Upper lobe of left lung (tissue), 6 donors: ENCODE data around the gene PLCB1. TPM values are rescaled to one million over a fixed set of nuclear protein-coding genes. Genes with fewer than 3 reads are reported as not detected.

Source experiments
- ATAC-seq, 2 donors: fragments of 200-7000 bp; cut with Tn5 transposase; one replicate each; pipeline ENCODE4 v1.9.1; 2022; ENCODE audit warnings: mild to moderate bottlenecking in 2 of 2, moderate library complexity in 2 of 2; ENCODE audit not compliant: low FRiP score in 2 of 2
- DNase-seq, 2 donors: peaks; one replicate each; pipeline ENCODE4 v3.0.0-alpha.2; 2019 to 2020
- H3K27ac ChIP-seq, 4 donors: fragments of 200-600 bp; sonication (generic); one replicate each; pipeline ENCODE4 v1.5.1; 2016 to 2019
- H3K27me3 ChIP-seq, 4 donors: fragments of 200-600 bp; sonication (generic); one replicate each; pipeline ENCODE4 v1.5.1; 2017 to 2019
- H3K36me3 ChIP-seq, 4 donors: fragments of 200-600 bp; sonication (generic); one replicate each; pipeline ENCODE4 v1.5.1; 2016 to 2019
- H3K4me1 ChIP-seq, 4 donors: fragments of 200-600 bp; sonication (generic); one replicate each; pipeline ENCODE4 v1.5.1; 2018 to 2019
- H3K4me3 ChIP-seq, 4 donors: fragments of 200-600 bp; sonication (generic); one replicate each; pipeline ENCODE4 v1.5.1; 2017 to 2019; ENCODE audit warnings: mild to moderate bottlenecking in 2 of 4, moderate library complexity in 1 of 4
- H3K9me3 ChIP-seq, 4 donors: fragments of 200-600 bp; sonication (generic); one replicate each; pipeline ENCODE4 v1.5.1; 2018 to 2019
- CTCF ChIP-seq, 6 experiments: fragments of 450-650 bp in 4 of 6; fragments of 200-600 bp in 2 of 6; sonication (generic) in 2 of 6; IDR thresholded peaks; one replicate each; pipeline ENCODE4 v1.5.1; 2016 to 2019; ENCODE audit warnings: antibody characterized with exemption in 6 of 6
- EP300 ChIP-seq, 4 donors: sonication (generic); formaldehyde crosslinking; IDR thresholded peaks; one replicate each; pipeline ENCODE4 v1.5.1; 2017; ENCODE audit warnings: antibody characterized with exemption in 4 of 4, control low read depth in 2 of 4
- POLR2A ChIP-seq, 4 donors: fragments of 450-650 bp; IDR thresholded peaks; one replicate each; pipeline ENCODE4 v1.5.1; 2016 to 2017; ENCODE audit warnings: antibody characterized with exemption in 4 of 4, mild to moderate bottlenecking in 2 of 4
- POLR2AphosphoS5 ChIP-seq, 2 donors: sonication (generic); formaldehyde crosslinking; IDR thresholded peaks; one replicate each; pipeline ENCODE4 v1.5.1; 2017; ENCODE audit warnings: antibody characterized with exemption in 2 of 2
- WGBS, 2 donors: methylation state at CpG; one replicate each; pipeline ENCODE4 v1.1.5; 2017 to 2018; 5-methylcytosine and 5-hydroxymethylcytosine counted together
- total RNA-seq, 6 donors: library from RNA; depleted of rRNA in 4 of 6; stranded (reverse); fragments of >200 nt in 4 of 6; gene quantifications; one replicate each; pipeline versions ENCODE4 v1.1.0 to v1.2.1, GENCODE V29; 2016 to 2021
- donor health status: DM: no; HTN: no; CAD: no; lungs with moderate emphysema.
- donor health status: DM: no; HTN: yes; CAD: no; lungs with severe emphysema.

PLCB1 gene
- total RNA-seq, 6 donors from 2014 or later: 4.8 to 26.2 (median 10.7) TPM

- Histone ChIP-seq H3K36me3 (no peaks in the 10 kb centered on the region), H3K4me1 (no peaks in the 10 kb centered on the region), H3K9me3 (no peaks in the 10 kb centered on the region), H3K27ac (no peak overlapping the region), H3K27me3 (no peaks in the 10 kb centered on the region), H3K4me3 (no peak overlapping the region)
- TF ChIP-seq POLR2AphosphoS5 (IDR thresholded peaks at IDR 0.05): no peak
- no peak for TF ChIP-seq EP300 (IDR thresholded peaks at IDR 0.05)
- TF ChIP-seq POLR2A (IDR thresholded peaks at IDR 0.05): no peak
- 67 to 70% methylated on average over 3 of the region's 3 CpGs for WGBS, 2 donors
- ATAC-seq: no peak
- no peak for DNase-seq
Measured at GRCh38 chr20:8578161-8578865, 446.2 kb downstream of the PLCB1 start.

DNA sequence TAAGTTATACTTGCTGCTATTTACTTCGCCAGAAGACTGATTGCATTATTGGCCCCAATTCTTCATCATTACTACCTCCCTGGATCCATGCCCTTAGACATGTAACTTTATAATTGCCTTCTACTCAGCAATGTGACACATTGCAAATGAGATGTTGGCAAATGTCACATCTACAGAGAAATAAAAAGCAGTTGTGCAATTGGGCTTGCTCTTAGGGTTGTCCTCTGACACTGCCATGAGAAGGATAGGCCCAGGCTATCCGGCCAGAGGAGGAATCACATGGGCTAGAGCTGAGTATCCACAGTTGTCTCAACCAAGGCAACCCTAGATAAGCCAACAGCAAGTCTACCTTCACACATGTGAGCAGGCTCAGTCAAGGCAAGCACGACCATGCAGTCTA, 447.0 kb downstream of the PLCB1 start:
- no peaks in the 10 kb centered on the region for H3K9me3 ChIP-seq
- H3K4me1 ChIP-seq: no peaks in the 10 kb centered on the region
- TF ChIP-seq CTCF (IDR thresholded peaks at IDR 0.05): no peak
- TF ChIP-seq POLR2AphosphoS5 (IDR thresholded peaks at IDR 0.05): no peak
- no peak for TF ChIP-seq EP300 (IDR thresholded peaks at IDR 0.05)
- no peak for TF ChIP-seq POLR2A (IDR thresholded peaks at IDR 0.05)
- DNase-seq: no peak
- ATAC-seq: no peak
- no peak overlapping the region for H3K4me3 ChIP-seq
- no peaks in the 10 kb centered on the region for H3K36me3 ChIP-seq
- H3K27ac ChIP-seq: no peak overlapping the region
- WGBS, 2 donors: 83 to 92% methylated on average over 3 of the region's 3 CpGs
- no peaks in the 10 kb centered on the region for H3K27me3 ChIP-seq

DNA sequence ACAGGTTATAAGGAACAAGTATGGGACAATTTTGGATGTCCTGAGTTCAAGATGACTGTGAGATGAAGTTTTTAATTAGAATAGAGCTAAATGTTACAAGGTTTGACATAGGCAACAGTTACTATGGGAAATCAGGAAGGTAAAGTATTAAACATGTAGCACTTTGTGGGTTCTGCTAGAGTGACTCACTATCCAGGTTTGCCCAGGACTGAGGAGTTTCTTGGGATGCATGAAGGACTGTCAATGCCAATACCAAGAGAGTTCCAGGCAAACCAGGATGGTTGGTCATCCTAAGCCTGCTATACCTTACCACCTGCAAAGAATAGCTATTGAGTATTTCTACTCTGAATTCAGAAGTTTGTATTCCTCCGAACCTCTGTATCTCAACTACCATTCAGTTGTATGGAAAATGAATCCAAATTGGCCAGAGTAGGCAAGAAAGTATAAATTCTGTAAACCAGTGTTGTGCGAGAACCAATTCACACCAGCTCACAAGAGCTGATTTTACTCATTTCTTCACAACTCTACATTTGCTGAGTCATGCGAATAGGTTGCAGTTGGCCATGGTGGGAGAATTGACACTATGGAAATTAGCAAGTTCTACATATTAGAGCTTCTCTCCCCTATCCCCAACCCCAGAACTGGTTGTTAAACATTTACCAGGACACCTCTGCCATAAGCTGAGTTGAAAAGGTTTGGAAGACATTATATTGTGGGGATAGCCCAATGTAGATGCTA, 449.5 kb downstream of the PLCB1 start:
- no peaks in the 10 kb centered on the region for H3K36me3 ChIP-seq
- DNase-seq (no peak), ATAC-seq (no peak)
- no peaks in the 10 kb centered on the region for H3K27me3 ChIP-seq
- no peaks in the 10 kb centered on the region for H3K4me1 ChIP-seq
- WGBS, 2 donors: 97 to 100% methylated on average over 3 of the region's 3 CpGs
- TF ChIP-seq EP300 (IDR thresholded peaks at IDR 0.05) (no peak), POLR2A (IDR thresholded peaks at IDR 0.05) (no peak), POLR2AphosphoS5 (IDR thresholded peaks at IDR 0.05) (no peak)
- no peak overlapping the region for H3K4me3 ChIP-seq
- H3K27ac ChIP-seq: no peak overlapping the region
- H3K9me3 ChIP-seq: no peaks in the 10 kb centered on the region

- H3K4me1 ChIP-seq: no peaks in the 10 kb centered on the region
- H3K9me3 ChIP-seq: no peaks in the 10 kb centered on the region
- no peak for DNase-seq
- no peak overlapping the region for H3K27ac ChIP-seq
- H3K36me3 ChIP-seq: no peaks in the 10 kb centered on the region
- ATAC-seq: no peak
- WGBS, 2 donors: 94 to 98% methylated on average over 1 of the region's 1 CpG
- no peaks in the 10 kb centered on the region for H3K27me3 ChIP-seq
- no peak for TF ChIP-seq POLR2A (IDR thresholded peaks at IDR 0.05)
- no peak for TF ChIP-seq POLR2AphosphoS5 (IDR thresholded peaks at IDR 0.05)
- no peak for TF ChIP-seq EP300 (IDR thresholded peaks at IDR 0.05)
- TF ChIP-seq CTCF (IDR thresholded peaks at IDR 0.05): no peak
- no peak overlapping the region for H3K4me3 ChIP-seq
Measured at GRCh38 chr20:8583012-8583565, 451.0 kb downstream of the PLCB1 start.

GRCh38 chr20:8583566-8584043, 451.5 kb downstream of the PLCB1 start:
- no peak for TF ChIP-seq EP300 (IDR thresholded peaks at IDR 0.05)
- TF ChIP-seq POLR2AphosphoS5 (IDR thresholded peaks at IDR 0.05): no peak
- TF ChIP-seq POLR2A (IDR thresholded peaks at IDR 0.05): no peak
- no peak for TF ChIP-seq CTCF (IDR thresholded peaks at IDR 0.05)
- Histone ChIP-seq H3K4me3 (no peak overlapping the region), H3K27me3 (no peaks in the 10 kb centered on the region), H3K9me3 (no peaks in the 10 kb centered on the region), H3K4me1 (no peaks in the 10 kb centered on the region), H3K36me3 (no peaks in the 10 kb centered on the region), H3K27ac (no peak overlapping the region)
- 60 to 68% methylated on average over 7 of the region's 7 CpGs for WGBS, 2 donors
- ATAC-seq (no peak), DNase-seq (no peak)
